K562 (cell line): ENCODE results near the gene BZW2. TPM values are rescaled to one million over a fixed set of nuclear protein-coding genes. Genes with fewer than 3 reads are reported as not detected.

Source experiments
- CREBBP ChIP-seq: IDR thresholded peaks from one replicate; pipeline ENCODE4 v1.6.1; 2012; ENCODE audit warnings: low read depth, mild to moderate bottlenecking, control low read depth, inconsistent platforms, low read length
- E2F1 ChIP-seq: sonication (generic); formaldehyde crosslinking; IDR thresholded peaks from 2 replicates; pipeline ENCODE4 v1.8.1; 2023; ENCODE audit warnings: mild to moderate bottlenecking, missing genetic modification reagents, moderate library complexity
- HNRNPUL1 ChIP-seq: fragments of 200-400 bp; formaldehyde crosslinking; IDR thresholded peaks from 2 replicates; pipeline ENCODE4 v1.6.1; 2017; ENCODE audit warnings: low read length
- PHF20 ChIP-seq: fragments of 450-650 bp; IDR thresholded peaks from 2 replicates; pipeline ENCODE4 v1.6.1; 2018; ENCODE audit not compliant: partially characterized antibody
- POLR2AphosphoS2 ChIP-seq: IDR thresholded peaks from 2 replicates; pipeline ENCODE4 v1.6.1; 2012; ENCODE audit warnings: low read length, improper control_type of control experiment
- RNF2 ChIP-seq: sonication (generic); IDR thresholded peaks from 2 replicates; pipeline ENCODE4 v1.6.1; 2016
- SLC30A9 ChIP-seq: fragments of 250-450 bp; sonication (Bioruptor Pico); IDR thresholded peaks from 2 replicates; pipeline ENCODE4 v1.8.0; 2022; ENCODE audit warnings: mild to moderate bottlenecking, moderate library complexity
- SUPT5H ChIP-seq: fragments of 450-650 bp; IDR thresholded peaks from 2 replicates; pipeline ENCODE4 v1.6.1; 2016
- TFAM ChIP-seq: fragments of 250-450 bp; sonication (Bioruptor Pico); conservative IDR thresholded peaks from 2 replicates; pipeline ENCODE4 v1.5.0; 2021; ENCODE audit warnings: mild to moderate bottlenecking, moderate library complexity
- THRA ChIP-seq: fragments of 450-650 bp; IDR thresholded peaks from 2 replicates; pipeline ENCODE4 v1.6.1; 2017; ENCODE audit warnings: mild to moderate bottlenecking, moderate library complexity
- TOE1 ChIP-seq, 2 experiments: fragments of 450-650 bp in 1 of 2; sonication (generic) in 1 of 2; formaldehyde crosslinking in 1 of 2; IDR thresholded peaks; 2 replicates each; pipeline versions ENCODE4 v1.7.1 to v1.8.0; 2016 to 2022; ENCODE audit warnings: borderline replicate concordance in 2 of 2, mild to moderate bottlenecking in 2 of 2, antibody characterized with exemption in 1 of 2, inconsistent platforms in 1 of 2, low read depth in 1 of 2, missing genetic modification reagents in 1 of 2, moderate library complexity in 1 of 2
- ZBTB7A ChIP-seq: IDR thresholded peaks from 2 replicates; pipeline ENCODE4 v1.6.1; 2011; ENCODE audit warnings: low read depth, mild to moderate bottlenecking, low read length, moderate library complexity, borderline replicate concordance; ENCODE audit not compliant: control insufficient read depth
- polyA plus RNA-seq, 8 experiments: library from polyadenylated mRNA; depleted of rRNA in 4 of 8; stranded (reverse) in 5 of 8; unstranded in 3 of 8; fragments of >200 nt; fragmentation: Nextera tagmentation in 2 of 8; fragmentation: Illumina TruSeq in 1 of 8; extraction: Ambion mirVana in 2 of 8; extraction: Trizol in 1 of 8; gene quantifications; 2 replicates each; pipeline versions ENCODE4 v1.2.1 to v1.2.3, GENCODE V29; 2011 to 2014; ENCODE audit warnings: inconsistent platforms in 1 of 8, missing spikeins in 1 of 8
- total RNA-seq, 7 experiments: library from RNA; depleted of rRNA in 6 of 7; stranded (reverse); fragments of >200 nt in 6 of 7; fragmentation: Illumina TruSeq in 2 of 7; extraction: Trizol in 2 of 7; gene quantifications; 2 replicates each; pipeline versions ENCODE4 v1.2.1 to v1.2.3, GENCODE V29; 2011 to 2021; ENCODE audit warnings: low replicate concordance in 1 of 7
- TF ChIP-seq, protein P1 (sequence below): fragments of 250-450 bp; sonication (Bioruptor Pico); IDR thresholded peaks from 2 replicates; pipeline ENCODE4 v1.5.1; 2021; ENCODE audit warnings: mild to moderate bottlenecking
- TF ChIP-seq, protein P2 (sequence below): sonication (generic); formaldehyde crosslinking; IDR thresholded peaks from 2 replicates; pipeline ENCODE4 v1.8.0; 2022; ENCODE audit warnings: missing genetic modification reagents, mild to moderate bottlenecking, borderline replicate concordance
- TF ChIP-seq, protein P3 (sequence below): fragments of 450-650 bp; formaldehyde crosslinking; IDR thresholded peaks from 2 replicates; pipeline ENCODE4 v1.4.0; 2022; ENCODE audit warnings: missing genetic modification characterization

BZW2 gene
- total and polyA plus RNA-seq, 9 of the 15 experiments (the other 6 are each of a cell fraction or from before 2014, with no cell fraction given) = 140 to 316 (median 173) TPM

DNA sequence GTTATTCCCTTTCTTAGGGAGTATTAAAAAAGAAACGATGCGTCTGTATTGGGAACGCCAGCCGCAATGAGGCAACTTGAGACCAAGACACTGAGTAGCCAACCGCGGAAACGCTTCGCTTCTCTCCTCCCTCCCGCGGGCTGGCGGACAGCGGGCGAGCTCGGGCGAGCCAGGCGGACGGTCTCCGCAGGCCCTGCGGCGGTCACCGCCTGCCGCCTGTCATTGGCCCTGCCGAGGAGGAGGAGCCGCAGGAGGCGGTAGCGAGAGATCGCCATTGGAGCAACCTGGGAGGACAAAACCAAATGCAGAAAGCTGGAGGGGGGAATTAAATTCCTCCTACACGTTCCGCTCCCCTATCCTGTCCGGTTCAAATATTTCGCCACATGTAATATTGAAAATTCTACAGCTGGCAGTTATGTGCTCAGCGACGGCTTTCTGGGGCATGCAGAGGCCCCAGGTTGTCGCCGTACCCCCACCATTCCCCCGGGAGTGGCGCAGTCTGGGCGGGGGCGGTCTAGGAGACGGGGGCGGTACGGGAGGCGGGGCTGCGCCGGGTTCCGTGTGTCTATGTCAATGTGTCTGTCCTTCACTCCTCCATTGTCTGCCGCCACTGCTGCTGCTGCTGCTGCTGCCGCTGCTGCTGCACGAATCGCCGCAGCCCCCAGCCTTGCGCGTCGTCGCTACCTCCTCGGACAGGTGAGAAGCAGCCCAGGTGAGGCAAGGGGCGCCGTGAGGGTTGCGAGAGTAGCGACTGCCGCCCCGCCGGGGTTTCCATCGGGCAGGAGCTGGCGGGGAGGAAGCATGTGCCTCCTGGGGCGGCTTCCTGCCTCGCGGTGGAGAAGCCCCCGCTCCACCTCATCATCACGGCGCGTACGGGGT lies at the start of gene BZW2, which contains the start of gene ANKMY2 (continued):
- TF ChIP-seq, protein P1, sequence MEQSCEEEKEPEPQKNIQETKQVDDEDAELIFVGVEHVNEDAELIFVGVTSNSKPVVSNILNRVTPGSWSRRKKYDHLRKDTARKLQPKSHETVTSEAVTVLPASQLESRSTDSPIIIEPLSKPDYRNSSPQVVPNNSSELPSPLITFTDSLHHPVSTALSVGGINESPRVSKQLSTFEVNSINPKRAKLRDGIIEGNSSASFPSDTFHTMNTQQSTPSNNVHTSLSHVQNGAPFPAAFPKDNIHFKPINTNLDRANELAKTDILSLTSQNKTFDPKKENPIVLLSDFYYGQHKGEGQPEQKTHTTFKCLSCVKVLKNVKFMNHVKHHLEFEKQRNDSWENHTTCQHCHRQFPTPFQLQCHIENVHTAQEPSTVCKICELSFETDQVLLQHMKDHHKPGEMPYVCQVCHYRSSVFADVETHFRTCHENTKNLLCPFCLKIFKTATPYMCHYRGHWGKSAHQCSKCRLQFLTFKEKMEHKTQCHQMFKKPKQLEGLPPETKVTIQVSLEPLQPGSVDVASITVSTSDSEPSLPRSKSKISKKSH (CRISPR knock-in tag) = no peak
- TF ChIP-seq SLC30A9 (CRISPR knock-in tag) (no peak), CREBBP (no peak), E2F1 (CRISPR knock-in tag) (peak; percentile 57; the same call in 1 of the 2 replicates), POLR2AphosphoS2 (no peak), ZBTB7A (0 out of 2 replicates have a peak, but pooled peaks have one; percentile 32), PHF20 (peak; percentile 38), RNF2 (peak; percentile 81; the same call in 1 of the 2 replicates), THRA (no peak), HNRNPUL1 (no peak), TOE1 (IDR thresholded peaks at IDR 0.05; ENCODE audit: borderline replicate concordance) (peak; percentile 99), TOE1 (CRISPR knock-in tag; IDR thresholded peaks at IDR 0.05; ENCODE audit: borderline replicate concordance, low read depth) (peak; percentile 84; the same call in 1 of the 2 replicates), TFAM (CRISPR knock-in tag) (no peak), SUPT5H (peak; percentile 97)
- TF ChIP-seq, protein P2, sequence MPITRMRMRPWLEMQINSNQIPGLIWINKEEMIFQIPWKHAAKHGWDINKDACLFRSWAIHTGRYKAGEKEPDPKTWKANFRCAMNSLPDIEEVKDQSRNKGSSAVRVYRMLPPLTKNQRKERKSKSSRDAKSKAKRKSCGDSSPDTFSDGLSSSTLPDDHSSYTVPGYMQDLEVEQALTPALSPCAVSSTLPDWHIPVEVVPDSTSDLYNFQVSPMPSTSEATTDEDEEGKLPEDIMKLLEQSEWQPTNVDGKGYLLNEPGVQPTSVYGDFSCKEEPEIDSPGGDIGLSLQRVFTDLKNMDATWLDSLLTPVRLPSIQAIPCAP = no peak
- TF ChIP-seq, protein P3, sequence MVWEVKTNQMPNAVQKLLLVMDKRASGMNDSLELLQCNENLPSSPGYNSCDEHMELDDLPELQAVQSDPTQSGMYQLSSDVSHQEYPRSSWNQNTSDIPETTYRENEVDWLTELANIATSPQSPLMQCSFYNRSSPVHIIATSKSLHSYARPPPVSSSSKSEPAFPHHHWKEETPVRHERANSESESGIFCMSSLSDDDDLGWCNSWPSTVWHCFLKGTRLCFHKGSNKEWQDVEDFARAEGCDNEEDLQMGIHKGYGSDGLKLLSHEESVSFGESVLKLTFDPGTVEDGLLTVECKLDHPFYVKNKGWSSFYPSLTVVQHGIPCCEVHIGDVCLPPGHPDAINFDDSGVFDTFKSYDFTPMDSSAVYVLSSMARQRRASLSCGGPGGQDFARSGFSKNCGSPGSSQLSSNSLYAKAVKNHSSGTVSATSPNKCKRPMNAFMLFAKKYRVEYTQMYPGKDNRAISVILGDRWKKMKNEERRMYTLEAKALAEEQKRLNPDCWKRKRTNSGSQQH (CRISPR knock-in tag) = 0 out of 2 replicates have a peak, but pooled peaks have one; percentile 48
